COLO668 (cell line): ENCODE measurements around the gene USP20.

Experiments
- DNase-seq: peaks from one replicate; lab custom pipeline; 2025; ENCODE audit not compliant: unreplicated experiment; lab: John Stamatoyannopoulos, UW

USP20 gene

DNA sequence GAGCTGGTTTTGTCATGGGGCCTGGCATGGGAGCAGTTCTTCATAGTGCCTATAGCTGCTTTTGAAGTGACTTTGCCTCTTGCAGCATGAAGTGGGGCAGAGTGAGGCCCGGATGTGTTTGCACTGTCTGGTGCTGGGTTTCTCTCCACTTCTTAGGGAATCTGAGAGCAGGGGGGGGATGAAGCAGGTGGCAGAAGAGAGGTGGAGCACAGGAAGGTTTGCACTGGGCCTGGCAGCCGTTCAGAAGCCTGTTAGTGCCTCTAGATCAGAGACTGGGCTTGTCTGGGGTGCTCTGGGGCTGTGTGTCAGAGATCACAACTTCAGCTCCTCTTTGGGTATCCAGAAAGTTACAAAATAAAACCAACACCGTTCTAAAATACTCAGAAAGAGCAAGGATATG, 18.4 kb downstream of the USP20 start:
- DNase-seq = no peak

GRCh38 chr9:129854588-129855110, 19.4 kb downstream of the USP20 start:
- DNase-seq = no peak

DNA sequence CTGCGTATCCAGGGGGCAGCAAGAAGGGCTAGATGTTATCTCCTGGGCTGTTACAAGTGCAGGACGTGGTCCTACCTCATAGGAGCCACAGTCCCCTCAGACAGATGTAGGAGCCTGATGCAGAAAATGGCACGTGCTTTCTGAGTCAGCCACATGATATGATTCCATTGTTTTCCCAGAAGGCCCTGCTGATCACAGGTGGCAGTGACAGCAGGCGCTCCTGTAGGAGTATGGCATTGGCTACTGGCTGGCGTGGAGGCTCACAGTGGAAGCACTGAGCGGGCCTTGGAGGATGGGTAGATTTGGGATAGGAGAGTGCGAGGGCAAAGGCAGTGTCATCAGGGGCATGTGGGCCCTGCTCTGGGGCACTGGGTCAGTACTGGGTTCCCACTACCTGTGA, 21.9 kb downstream of the USP20 start:
- no peak for DNase-seq

DNA sequence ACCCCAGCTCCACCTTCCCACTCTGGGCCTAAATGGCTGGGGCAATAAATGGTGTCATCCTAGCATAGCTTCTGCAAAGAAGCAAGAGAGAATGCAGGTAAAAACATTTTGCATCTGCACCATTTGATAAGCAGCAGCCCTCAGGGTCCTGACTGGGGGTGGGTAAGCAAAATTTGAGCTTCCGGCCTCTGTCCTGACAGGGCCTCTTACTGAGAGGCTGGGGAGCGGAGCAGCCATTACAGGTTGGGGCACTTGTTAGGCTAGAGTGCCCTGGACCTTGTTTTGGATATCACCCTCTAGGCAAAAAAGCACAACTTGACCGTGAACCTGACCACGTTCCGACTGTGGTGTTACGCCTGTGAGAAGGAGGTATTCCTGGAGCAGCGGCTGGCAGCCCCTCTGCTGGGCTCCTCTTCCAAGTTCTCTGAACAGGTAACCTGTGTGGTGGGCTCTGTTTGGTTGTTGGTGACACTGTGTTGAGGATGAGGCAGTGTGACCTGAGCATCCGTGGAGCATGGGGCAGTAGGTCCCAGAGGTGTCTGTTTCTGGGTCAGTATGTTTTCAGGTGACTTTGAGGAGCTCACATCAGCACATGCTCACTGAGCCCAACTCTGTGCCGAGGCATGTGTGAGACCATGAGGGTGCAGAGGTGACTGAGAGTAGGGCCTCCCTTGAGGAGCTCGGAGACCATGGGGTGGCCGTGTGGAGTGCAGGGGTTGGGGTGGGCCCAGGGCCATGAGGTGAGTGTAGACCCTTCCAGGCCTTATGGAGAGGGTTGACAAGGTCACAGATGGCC, 23.1 kb downstream of the USP20 start:
- DNase-seq = no peak

GRCh38 chr9:129860653-129861446, 25.6 kb downstream of the USP20 start:
- no peak for DNase-seq

- DNase-seq = no peak
Observed at GRCh38 chr9:129861447-129861827, 26.2 kb downstream of the USP20 start.

DNA sequence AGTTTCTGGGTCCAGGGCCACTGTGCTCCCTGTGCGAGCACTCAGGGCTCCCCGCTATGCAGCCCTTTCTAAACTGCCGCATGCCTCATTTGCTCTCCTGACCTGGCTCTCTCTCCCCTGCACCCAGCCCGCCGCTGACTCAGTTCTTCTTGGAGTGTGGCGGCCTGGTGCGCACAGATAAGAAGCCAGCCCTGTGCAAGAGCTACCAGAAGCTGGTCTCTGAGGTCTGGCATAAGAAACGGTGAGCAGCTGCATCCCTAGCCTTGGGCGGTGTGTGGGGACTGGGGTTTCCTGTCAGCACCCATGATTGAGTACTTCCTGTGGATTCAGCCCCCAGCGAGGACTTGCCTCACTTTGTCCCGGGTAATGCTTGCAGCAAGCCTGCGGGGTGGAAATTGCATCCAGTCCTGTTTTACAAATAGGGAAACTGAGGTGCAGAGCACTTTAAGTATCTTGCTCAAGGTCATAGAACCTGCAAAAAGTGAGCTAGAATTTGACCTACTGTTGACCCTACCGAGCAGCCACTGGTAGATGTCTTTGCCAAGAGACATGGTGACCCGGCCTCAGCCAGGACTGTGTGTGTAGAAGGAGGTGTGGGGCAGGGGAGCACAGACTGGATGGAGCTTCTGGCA, 27.9 kb downstream of the USP20 start:
- DNase-seq = peak; percentile 57

- no peak for DNase-seq
Observed at GRCh38 chr9:129864991-129865647, 29.9 kb downstream of the USP20 start.

- DNase-seq = no peak
Observed at GRCh38 chr9:129865668-129866320, 30.5 kb downstream of the USP20 start.

GRCh38 chr9:129866394-129867135, 31.3 kb downstream of the USP20 start:
- DNase-seq = no peak

DNA sequence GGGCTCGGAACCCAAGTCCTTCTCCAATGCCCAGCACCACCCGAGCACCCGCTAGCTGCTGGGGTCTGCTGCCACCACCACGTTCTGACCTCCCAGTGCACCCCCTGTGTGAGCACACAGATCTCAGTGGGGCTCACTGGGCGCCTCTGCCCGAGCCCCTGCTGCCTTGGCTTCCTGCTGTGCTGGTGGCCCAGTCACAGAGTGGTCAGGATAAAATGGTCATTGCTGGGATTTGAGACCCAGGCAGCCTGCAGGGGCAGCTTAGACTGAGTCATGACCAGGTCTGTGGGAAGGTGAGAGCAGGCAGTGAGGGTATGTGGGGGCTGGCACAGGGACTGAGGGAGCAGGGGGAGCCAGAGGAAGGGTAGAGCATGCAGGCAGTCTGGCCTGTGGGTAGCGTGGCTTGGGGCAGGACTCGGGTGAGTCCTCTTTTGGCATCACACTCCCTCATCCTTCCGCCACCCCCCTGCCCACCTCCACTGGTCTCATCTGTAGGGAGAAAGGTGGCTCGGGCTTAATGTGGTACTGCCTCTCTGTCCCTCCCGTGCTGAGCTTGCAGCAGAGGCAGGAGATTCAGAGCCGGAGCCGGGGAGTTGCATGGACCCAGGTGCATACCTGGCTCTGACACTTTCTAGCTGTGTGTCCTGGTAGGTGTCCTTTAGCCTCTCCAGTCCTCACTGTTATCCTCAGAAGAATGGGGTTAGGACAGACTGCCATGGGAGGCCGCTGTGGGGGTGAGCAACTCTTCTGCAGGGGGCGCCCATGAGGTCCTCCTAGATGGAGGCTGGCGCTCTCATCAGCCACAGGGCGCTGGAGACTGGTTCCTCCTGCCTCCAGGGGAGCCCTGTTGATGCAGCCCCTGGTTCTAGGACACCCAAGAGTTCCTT, 32.1 kb downstream of the USP20 start:
- no peak for DNase-seq

GRCh38 chr9:129868023-129868871, 33.0 kb downstream of the USP20 start:
- DNase-seq = no peak

GRCh38 chr9:129868872-129869486, 33.7 kb downstream of the USP20 start:
- no peak for DNase-seq

- no peak for DNase-seq
Observed at GRCh38 chr9:129869585-129870501, 34.6 kb downstream of the USP20 start.

GRCh38 chr9:129871046-129871445, 35.8 kb downstream of the USP20 start:
- no peak for DNase-seq

DNA sequence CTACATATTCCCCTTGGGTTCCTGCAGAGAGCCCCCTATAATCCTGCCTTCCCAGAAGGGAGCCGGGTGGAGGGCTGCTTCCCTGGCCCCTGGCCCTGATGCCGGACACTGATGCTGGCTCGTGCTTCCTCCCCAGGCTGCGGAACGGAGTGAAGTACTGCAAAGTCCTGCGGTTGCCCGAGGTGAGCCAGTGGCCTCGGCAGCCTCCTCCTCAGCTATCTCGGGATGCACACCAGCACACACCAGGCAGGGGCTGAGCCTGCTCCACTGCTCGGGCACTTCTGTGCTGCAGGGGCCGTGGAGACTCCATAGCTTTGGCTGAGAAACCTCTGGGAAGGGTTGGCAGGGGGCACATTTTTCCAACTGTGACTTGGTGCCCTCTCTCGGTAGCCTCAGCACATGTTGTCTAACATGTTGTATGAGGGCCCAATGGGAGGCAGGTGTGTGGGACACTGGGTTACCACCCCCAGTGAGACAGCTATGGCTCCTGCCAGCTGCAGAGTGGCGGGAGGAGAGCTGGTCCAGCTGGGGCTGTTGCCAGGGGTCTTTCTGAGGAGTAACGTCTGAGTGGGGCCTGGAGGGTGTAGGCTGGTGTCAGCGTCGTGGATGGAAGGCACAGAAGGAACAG, 38.4 kb downstream of the USP20 start:
- no peak for DNase-seq
